Cardiac muscle cell (in vitro differentiated cells and primary cell): Measurements from ENCODE around the gene TAMALIN. TPM values are rescaled to one million over a fixed set of nuclear protein-coding genes. Genes with fewer than 3 reads are reported as not detected.

Source experiments
- DNase-seq, 2 donors: peaks; one replicate each; pipeline versions ENCODE4 v3.0.0 to v3.0.0-alpha.2; 2010 to 2017; ENCODE audit warnings: low read depth in 1 of 2, low spot score in 1 of 2
- H3K27ac ChIP-seq: fragments of 200-600 bp; sonication (generic); 2 replicates; pipeline ENCODE4 v1.5.1; 2016
- H3K27me3 ChIP-seq: fragments of 200-600 bp; sonication (generic); 2 replicates; pipeline ENCODE4 v1.6.0; 2016; ENCODE audit warnings: control low read depth
- H3K36me3 ChIP-seq: fragments of 200-600 bp; sonication (generic); 2 replicates; pipeline ENCODE4 v1.5.1; 2016; ENCODE audit warnings: control low read depth
- H3K4me1 ChIP-seq: fragments of 200-600 bp; sonication (generic); 2 replicates; pipeline ENCODE4 v1.8.1; 2017; ENCODE audit warnings: low read depth, mild to moderate bottlenecking, mixed run types
- H3K4me3 ChIP-seq: fragments of 200-600 bp; sonication (generic); 2 replicates; pipeline ENCODE4 v1.5.1; 2016; ENCODE audit warnings: mild to moderate bottlenecking
- H3K9me3 ChIP-seq: fragments of 200-600 bp; sonication (generic); 2 replicates; pipeline ENCODE4 v1.5.1; 2017; ENCODE audit warnings: low read depth, mild to moderate bottlenecking, control low read depth
- polyA plus RNA-seq: library from polyadenylated mRNA; unstranded; fragments of >200 nt; fragmentation: Nextera tagmentation; extraction: Ambion mirVana; gene quantifications from 2 replicates; pipeline ENCODE4 v1.2.1, GENCODE V29; 2016
- total RNA-seq: library from RNA; depleted of rRNA; stranded (reverse); fragments of >200 nt; gene quantifications from 2 replicates; pipeline ENCODE4 v1.2.3, GENCODE V29; 2016
- TF ChIP-seq, protein P1 (sequence below): IDR thresholded peaks from 2 replicates; pipeline ENCODE4 v1.5.1; 2012; ENCODE audit warnings: low read depth, mild to moderate bottlenecking, low read length

TAMALIN gene
- total and polyA plus RNA-seq, 2 experiments from 2014 or later, result 8.2 to 12.5 TPM

DNA sequence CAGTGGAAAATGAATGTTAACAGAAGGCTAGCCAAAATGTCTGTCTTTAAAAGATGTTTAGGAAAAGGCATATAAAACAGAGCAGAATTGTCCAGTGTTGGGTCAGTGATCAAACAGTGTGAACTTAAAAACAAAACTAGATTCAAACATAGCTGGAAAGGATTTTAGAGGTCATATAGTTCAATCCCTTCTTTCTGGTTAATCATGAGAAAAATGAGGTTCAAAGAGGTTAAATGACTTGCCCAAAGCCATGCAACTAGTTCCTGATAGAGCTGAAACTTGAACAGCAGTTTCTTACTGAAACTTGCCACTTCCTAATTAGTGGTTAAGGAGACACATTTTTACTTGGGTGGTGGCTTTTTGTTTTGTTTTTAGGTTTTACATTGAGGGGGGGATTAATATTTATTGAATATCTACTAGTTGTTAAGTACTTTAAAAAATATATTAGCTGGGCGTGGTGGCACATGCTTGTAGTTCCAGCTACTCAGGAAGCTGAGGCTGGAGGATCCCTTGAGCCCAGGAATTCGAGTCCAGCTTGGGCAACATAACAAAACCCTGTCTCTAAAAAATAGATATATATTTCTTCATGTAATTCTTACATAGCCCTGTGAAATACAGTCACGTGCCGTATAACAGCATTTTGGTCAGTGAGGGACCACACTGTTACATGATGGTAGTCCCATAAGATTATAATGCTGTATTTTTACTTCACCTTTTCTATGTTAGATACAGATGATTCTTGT lies 34.9 kb upstream of the TAMALIN start:
- DNase-seq, result peak in 1 of 2 donors; percentile 55
- H3K4me1 ChIP-seq, result peaks cover 46% of the 10 kb centered on the region
- peaks cover 12% of the 10 kb centered on the region for H3K36me3 ChIP-seq
- H3K27me3 ChIP-seq, result no peaks in the 10 kb centered on the region
- no peaks in the 10 kb centered on the region for H3K9me3 ChIP-seq
- no peak overlapping the region for H3K4me3 ChIP-seq
- TF ChIP-seq, protein P1, sequence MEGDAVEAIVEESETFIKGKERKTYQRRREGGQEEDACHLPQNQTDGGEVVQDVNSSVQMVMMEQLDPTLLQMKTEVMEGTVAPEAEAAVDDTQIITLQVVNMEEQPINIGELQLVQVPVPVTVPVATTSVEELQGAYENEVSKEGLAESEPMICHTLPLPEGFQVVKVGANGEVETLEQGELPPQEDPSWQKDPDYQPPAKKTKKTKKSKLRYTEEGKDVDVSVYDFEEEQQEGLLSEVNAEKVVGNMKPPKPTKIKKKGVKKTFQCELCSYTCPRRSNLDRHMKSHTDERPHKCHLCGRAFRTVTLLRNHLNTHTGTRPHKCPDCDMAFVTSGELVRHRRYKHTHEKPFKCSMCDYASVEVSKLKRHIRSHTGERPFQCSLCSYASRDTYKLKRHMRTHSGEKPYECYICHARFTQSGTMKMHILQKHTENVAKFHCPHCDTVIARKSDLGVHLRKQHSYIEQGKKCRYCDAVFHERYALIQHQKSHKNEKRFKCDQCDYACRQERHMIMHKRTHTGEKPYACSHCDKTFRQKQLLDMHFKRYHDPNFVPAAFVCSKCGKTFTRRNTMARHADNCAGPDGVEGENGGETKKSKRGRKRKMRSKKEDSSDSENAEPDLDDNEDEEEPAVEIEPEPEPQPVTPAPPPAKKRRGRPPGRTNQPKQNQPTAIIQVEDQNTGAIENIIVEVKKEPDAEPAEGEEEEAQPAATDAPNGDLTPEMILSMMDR, result no peak
- H3K27ac ChIP-seq, result peak overlapping the region; percentile 77

DNA sequence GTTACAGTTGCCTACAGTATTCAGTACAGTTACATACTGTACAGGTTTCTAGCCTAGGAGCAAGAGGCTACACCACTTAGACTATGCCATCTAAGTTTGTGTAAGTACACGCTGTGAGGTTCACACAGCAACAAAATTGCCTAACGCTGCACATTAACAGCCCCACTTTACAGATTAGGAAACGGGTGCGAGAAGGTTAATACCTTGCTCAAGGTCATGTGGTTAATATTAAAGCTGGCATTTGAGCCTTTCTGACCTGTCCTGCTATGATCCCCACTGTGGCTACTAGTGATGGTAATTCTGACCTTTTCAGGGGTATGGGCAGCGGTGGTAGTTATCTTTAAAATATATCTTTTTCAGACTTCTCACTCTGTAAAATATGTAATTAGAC lies 34.3 kb upstream of the TAMALIN start:
- peaks cover 12% of the 10 kb centered on the region for H3K36me3 ChIP-seq
- H3K4me3 ChIP-seq, result no peak overlapping the region
- no peaks in the 10 kb centered on the region for H3K9me3 ChIP-seq
- no peaks in the 10 kb centered on the region for H3K27me3 ChIP-seq
- TF ChIP-seq, protein P1, result no peak
- peak overlapping the region; percentile 77 for H3K27ac ChIP-seq
- DNase-seq, result no peak
- peaks cover 52% of the 10 kb centered on the region for H3K4me1 ChIP-seq

DNA sequence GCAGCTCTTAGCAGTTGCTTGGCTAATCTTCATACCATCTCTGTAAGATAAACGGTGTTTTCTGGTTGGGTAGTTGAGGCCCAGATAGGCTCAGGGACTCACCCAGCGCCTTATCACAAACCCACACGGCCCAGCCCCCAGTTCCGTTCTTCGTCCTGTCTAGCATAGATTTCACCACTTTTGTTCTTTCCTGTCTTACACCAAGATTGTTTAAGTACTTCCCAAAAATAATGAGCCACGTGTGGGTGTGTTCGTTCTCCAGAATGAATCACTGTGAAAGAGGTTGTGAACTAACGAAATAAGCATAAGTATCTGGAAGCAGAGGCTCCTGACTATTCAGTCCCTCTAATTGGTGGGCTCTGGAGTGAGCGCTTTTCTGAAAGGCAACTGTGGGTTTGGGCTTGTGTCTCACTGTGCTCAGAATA lies 33.9 kb upstream of the TAMALIN start:
- Histone ChIP-seq H3K27ac (peak overlapping the region; percentile 77), H3K27me3 (no peaks in the 10 kb centered on the region), H3K4me3 (no peak overlapping the region), H3K4me1 (peaks cover 52% of the 10 kb centered on the region), H3K9me3 (no peaks in the 10 kb centered on the region), H3K36me3 (peaks cover 12% of the 10 kb centered on the region)
- DNase-seq, result peak; percentile 49 to 94
- TF ChIP-seq, protein P1, result no peak

DNA sequence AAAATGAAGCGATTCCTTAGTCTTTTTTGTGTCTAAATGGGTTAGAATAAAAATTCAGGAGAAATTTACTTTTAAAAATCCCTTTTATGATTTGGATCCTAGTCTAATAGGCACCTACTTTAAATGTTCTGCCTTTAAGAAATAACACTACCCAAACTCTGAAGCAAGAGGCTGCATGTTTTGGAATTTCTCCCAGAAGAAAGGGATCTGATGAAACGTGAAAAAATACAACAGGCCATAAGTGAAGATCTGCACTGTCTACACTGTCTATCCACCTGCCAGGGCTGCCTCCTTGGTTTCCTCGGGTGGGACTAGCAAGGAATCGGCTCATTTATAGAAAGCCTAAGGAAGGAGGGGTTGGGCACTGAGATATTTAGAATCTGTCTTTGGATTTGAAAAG lies 33.2 kb upstream of the TAMALIN start:
- DNase-seq, result peak in 1 of 2 donors; percentile 71
- TF ChIP-seq, protein P1, result no peak
- Histone ChIP-seq H3K9me3 (no peaks in the 10 kb centered on the region), H3K4me3 (no peak overlapping the region), H3K27ac (peak overlapping the region; percentile 77), H3K36me3 (peaks cover 12% of the 10 kb centered on the region), H3K27me3 (no peaks in the 10 kb centered on the region), H3K4me1 (peaks cover 52% of the 10 kb centered on the region)

DNA sequence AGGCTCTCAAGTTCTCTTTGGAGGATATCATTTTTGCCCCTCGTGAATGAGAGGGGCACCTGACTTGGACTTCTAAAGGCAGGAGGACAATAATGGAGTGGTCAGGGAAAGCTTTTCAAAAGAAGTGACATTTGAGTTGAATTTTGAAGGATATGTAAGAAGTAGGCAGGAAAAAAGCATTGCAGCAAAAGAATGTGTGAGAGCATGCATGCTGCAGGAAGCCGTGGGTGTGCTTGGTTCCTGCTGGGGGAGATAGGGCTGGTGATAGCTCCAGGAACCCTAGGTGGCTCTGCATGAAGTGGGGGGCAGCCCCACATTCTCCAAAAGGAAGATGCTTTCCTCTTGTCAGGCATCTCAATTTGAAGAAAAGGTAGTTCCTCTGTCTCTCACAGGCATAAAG lies 32.1 kb upstream of the TAMALIN start:
- peaks cover 52% of the 10 kb centered on the region for H3K4me1 ChIP-seq
- H3K4me3 ChIP-seq, result no peak overlapping the region
- no peak for DNase-seq
- TF ChIP-seq, protein P1, result no peak
- peak overlapping the region; percentile 77 for H3K27ac ChIP-seq
- no peaks in the 10 kb centered on the region for H3K9me3 ChIP-seq
- no peaks in the 10 kb centered on the region for H3K27me3 ChIP-seq
- H3K36me3 ChIP-seq, result peaks cover 12% of the 10 kb centered on the region
